COLO829 (cell line): Measurements from ENCODE around the gene WDR53.
"Not testable (repeated sequence)": the region's sequence is repeated elsewhere in the genome, so short reads cannot be mapped to it uniquely, and the experiment has no call there.

ENCODE experiments used
- DNase-seq: peaks from one replicate; pipeline ENCODE4 v3.0.0; 2012; ENCODE audit warnings: low spot score

WDR53 gene

DNA sequence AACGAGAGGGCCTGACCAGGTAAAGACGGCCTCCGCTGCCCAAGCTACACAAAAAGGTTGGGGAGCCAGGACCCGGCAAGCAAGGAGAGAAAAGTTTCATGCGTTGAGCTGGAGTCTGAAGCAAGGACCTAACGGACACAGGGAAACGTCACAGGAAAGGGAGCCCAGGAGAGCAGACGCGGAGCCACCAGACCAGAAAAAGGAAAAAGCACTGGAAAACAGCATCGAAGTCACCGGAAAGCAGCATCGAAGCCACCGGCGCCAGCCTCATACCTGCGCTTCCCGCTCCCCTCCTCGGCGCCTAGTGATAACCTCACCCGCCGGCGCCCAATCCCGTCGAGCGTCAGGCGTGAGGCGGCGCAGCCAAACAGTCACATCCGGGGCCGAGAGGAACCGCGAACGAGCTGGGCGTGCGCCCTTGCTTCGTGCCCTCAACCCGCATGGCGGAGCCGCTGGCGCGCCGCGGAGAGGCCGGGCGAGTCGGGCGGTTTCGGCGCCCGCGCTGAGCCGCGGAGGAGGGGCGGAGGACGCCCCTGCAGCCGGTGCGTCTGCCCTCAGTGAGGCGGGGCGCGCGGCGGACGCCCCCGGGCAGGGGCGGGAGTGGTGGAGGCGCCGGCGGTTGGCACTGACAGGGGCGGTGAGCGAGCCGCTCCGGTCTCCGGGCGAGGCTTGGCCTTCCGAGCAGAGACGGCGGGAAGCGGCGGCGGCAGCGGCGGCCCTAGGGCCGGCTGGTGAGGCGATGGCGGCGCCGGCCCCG lies at the start of gene WDR53, which contains the start of gene FBXO45:
WDR53 (minus strand) TSS at position 309 of the 757 bp plus-strand sequence. CDS start 7,079 bp downstream, outside the sequence.
FBXO45 (plus strand) TSS at position 415 of the 757 bp plus-strand sequence; CDS start at position 740, 325 bp downstream.
- peak; percentile 94 for DNase-seq

- no peak for DNase-seq
Measured at GRCh38 chr3:196617256-196617655, 48.9 kb upstream of the WDR53 start.

DNA sequence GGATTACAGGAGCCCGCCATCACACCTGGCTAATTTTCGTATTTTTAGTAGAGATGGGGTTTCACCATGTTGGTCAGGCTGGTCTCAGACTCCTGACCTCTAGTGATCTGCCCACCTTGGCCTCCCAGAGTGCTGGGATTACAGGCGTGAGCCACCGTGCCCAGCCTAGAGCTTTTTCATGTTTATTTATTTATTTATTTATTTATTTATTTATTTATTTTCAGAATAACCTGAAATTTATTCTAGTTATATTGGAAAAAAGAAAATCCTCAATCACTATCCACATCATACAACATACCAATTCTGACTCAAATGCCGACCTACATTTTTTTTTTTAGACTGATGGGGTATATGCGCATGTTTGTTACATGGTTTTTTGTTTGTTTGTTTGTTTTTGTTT lies 46.9 kb upstream of the WDR53 start:
- DNase-seq: not testable (repeated sequence)

DNA sequence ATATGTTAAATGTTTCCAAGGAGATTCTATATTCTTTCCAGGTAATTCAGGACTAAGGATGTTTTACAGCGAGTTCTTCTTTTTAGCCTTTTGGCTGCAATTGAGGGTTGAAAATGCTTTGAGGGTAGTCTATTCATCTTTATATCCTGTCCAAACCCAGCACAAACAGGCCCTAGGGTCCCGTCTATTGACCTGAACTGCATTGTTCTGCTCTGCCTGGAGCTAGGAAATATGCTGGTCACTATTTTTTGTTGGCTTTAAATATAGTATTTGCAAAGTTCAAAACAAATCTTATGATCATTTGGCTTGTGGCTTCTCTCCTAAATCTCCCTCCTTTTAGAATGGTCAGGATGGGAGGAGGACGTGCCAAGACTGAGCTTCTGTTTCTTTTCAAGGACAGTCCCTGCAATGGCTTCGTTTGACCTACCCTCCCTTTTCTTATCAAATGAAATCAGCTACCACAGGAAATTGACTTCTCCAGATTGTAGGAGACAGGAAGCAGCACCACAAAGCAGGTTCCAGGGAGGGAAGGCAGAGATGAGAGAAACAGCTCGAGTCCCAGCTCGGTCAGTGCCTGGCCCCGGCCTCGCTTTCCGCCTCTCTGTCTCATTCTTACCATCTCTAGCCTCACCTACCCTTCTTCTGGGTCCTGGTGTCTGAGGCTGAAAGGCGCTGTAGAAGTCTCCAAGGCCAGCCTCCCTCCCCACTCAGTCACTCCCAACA lies 43.6 kb upstream of the WDR53 start:
- no peak for DNase-seq

- DNase-seq: no peak
Measured at GRCh38 chr3:196609805-196610515, 41.6 kb upstream of the WDR53 start.

- peak; percentile 48 for DNase-seq
Measured at GRCh38 chr3:196609343-196609775, 41.0 kb upstream of the WDR53 start.

GRCh38 chr3:196608693-196609092 lies 40.3 kb upstream of the WDR53 start:
- no peak for DNase-seq

DNA sequence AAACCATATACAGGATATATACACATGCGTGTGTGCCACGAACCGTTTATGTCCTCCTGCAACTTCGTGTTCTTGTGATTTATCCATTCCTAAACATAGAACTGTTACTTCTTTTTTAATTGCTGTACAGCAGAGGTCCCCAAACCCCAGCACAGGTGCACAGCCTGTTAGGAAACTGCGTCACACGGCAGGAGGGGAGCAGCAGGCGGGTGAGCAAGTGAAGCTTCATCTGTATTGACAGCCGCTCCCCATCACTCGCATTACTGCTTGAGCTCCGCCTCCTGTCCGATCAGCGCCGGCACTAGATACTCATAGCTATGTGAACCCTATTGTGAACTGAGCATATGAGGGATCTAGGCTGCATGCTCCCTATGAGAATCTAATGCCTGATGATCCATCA lies 36.2 kb upstream of the WDR53 start:
- no peak for DNase-seq

- no peak for DNase-seq
Measured at GRCh38 chr3:196603683-196604082, 35.3 kb upstream of the WDR53 start.

DNA sequence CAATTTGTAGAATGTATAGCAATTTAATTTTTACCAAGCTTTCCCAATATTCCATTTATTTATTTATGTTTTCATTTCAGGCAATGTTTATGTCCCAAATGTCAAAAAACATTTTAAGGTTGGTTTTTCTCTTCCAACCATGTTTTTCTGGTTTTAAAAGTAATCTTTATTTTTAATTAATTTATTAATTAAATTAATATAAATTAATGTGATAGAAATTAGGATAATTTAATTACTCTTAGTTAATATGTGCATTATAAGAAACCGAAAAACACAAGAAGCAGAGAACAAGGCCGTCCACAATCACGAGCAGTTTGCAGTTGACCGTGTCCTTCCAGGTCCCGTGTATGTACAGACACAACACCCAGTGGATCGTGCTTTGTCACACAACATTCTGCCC lies 34.3 kb upstream of the WDR53 start:
- no peak for DNase-seq

DNA sequence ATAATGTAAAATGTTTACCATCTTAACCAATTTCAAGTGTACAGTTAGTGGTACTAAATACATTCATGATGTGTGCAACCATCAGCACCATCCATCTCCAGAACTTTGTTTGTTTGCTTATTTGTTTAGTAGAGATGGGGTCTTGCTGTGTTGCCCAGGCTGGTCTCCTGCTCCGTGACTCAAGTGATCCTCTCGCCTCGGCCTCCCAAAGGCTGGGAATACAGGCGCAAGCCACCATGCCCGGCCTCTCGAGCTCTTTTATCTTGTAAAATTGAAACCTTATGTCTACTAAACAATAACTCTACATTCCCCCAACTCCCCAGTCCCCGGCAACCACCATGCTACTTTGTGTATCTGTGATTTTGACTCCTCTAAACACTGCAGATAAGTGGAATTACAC lies 32.0 kb upstream of the WDR53 start:
- no peak for DNase-seq

GRCh38 chr3:196599734-196600128 lies 31.4 kb upstream of the WDR53 start:
- no peak for DNase-seq

DNA sequence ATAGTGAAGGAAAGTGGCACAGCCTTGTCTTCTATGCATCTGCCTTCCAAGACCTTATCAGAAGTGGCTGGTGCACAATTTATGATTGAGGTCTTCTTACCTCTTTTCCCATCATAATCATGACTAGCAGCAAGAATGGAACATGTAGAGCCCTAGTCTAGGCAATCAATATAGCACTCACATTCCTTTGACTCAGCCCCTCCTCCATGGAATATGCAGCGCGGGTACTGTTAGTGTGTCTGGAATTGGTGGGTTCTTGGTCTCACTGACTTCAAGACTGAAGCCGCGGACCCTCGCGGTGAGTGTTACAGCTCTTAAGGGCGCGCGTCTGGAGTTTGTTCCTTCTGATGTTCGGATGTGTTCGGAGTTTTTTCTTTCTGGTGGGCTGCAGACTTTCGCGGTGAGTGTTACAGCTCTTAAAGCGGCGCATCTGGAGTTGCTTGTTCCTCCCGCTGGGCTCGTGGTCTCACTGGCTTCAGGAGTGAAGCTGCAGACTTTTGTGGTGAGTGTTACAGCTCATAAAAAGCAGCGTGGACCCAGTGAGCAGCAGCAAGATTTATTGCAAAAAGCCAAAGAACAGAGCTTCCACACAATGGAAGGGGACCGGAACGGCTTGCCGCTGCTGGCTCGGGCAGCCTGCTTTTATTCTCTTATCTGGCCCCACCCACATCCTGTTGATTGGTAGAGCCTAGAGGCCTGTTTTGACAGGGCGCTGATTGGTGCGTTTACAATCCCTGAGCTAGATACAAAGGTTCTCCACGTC lies 29.8 kb upstream of the WDR53 start:
- not testable (repeated sequence) for DNase-seq

DNA sequence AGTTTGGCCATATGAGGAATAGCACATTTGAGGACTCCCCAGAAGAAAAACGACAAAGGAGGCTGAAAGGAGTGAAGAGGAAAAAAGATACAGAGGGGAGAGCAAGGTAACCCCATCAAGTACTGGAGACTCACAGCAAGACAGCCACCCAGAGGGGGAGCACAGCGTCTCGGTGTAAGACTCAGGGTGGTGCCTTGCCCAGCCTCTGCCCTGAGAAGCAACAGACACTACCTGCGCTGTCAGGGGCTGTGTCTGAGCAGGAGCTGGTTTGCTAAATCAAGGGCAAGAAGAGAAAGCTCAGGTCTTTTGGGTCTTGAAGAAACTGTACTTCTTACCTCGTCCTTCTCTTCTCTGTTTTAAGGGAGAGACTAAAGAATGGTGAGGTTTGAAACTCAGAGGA lies 28.0 kb upstream of the WDR53 start:
- no peak for DNase-seq

GRCh38 chr3:196590279-196590678 lies 21.9 kb upstream of the WDR53 start:
- DNase-seq: no peak

GRCh38 chr3:196585044-196585757 lies 16.8 kb upstream of the WDR53 start:
- DNase-seq: no peak

- no peak for DNase-seq
Measured at GRCh38 chr3:196572389-196572788, 4.0 kb upstream of the WDR53 start.

DNA sequence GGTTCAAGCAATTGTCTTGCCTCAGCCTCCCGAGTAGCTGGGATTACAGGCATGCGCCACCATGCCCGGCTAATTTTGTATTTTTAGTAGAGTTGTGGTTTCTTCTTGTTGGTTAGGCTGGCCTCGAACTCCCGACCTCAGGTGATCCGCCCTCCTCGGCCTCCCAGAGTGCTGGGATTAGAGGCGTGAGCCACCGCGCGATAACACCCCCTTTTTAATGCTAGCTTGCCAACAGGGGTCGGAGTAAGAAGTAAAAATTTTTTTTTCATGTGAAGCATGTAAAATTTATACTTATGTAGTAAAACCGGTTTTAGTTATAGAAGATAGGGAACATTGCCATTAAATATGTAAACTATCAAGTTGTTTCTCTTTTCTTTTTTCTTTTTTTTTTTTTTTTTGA lies 2.0 kb upstream of the WDR53 start:
- DNase-seq: not testable (repeated sequence)

- DNase-seq: peak; percentile 10
Measured at GRCh38 chr3:196569003-196569516, 706 bp upstream of the WDR53 start.

DNA sequence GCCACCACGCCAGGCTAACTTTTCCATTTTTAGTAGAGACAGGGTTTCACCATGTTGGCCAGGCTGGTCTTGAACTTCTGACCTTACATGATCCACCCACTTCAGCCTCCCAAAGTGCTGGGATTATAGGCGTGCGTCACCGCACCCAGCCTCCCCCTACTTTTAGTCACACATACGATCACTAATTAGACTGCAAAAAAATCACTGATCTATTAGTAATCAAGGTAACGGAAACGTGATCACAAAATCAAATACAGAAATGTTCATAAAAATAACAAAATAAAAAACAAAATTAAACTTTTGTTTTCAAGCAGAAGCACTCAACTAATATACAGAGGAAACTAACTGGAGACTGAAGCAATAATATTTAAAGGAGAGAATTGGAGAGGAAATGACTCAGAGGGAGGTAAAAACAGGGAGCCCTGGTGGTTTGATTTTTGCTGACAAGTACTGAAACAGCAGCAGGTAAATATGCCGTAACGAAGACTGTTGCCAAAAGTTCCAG lies 4.6 kb downstream of the WDR53 start:
- no peak for DNase-seq

GRCh38 chr3:196559826-196560225 lies 8.5 kb downstream of the WDR53 start:
- DNase-seq: no peak
